ENCODE measurements around the gene PNPLA5.

DNA sequence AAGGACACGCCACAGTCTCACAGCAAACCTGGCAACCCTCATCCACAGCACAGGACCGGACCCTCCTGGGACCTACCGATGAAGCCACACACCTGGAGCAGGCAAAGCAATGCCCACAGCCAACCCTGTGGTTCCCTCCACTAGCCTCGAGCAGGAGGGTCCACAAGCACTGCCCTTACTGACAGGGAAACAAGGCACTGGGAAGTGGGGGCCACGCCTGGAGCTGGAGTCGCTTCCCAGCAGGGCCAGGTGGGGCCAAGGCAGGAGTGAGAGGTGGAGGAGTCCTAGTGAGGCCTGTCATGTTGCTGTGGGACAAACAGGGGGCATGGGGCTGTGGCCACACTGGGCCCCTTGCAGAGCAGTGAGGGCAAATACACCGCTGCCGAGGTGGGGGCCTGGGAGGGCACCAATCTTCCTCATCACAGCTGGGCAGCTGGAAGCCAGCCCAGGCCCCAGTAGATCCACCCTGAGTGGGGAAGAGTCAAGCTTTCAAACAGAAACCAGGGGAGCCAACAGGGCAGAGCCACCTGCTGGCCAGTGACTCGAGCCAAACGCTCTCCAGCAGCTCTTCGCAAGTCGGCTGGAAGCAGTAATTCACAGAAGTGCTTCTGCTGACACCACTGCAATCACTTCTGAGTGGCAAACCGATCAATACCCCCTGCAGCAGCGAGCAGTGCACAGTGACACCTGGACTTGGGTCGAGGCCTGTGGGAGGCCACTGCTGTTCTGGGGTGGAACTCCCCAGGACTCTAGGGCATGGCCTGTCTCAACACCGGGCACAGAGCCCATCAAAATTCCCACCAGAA lies 43.2 kb downstream of the PNPLA5 start:
- TF ChIP-seq, protein P1, sequence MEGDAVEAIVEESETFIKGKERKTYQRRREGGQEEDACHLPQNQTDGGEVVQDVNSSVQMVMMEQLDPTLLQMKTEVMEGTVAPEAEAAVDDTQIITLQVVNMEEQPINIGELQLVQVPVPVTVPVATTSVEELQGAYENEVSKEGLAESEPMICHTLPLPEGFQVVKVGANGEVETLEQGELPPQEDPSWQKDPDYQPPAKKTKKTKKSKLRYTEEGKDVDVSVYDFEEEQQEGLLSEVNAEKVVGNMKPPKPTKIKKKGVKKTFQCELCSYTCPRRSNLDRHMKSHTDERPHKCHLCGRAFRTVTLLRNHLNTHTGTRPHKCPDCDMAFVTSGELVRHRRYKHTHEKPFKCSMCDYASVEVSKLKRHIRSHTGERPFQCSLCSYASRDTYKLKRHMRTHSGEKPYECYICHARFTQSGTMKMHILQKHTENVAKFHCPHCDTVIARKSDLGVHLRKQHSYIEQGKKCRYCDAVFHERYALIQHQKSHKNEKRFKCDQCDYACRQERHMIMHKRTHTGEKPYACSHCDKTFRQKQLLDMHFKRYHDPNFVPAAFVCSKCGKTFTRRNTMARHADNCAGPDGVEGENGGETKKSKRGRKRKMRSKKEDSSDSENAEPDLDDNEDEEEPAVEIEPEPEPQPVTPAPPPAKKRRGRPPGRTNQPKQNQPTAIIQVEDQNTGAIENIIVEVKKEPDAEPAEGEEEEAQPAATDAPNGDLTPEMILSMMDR (IDR thresholded peaks at IDR 0.05), result no peak
- TF ChIP-seq, protein P2, sequence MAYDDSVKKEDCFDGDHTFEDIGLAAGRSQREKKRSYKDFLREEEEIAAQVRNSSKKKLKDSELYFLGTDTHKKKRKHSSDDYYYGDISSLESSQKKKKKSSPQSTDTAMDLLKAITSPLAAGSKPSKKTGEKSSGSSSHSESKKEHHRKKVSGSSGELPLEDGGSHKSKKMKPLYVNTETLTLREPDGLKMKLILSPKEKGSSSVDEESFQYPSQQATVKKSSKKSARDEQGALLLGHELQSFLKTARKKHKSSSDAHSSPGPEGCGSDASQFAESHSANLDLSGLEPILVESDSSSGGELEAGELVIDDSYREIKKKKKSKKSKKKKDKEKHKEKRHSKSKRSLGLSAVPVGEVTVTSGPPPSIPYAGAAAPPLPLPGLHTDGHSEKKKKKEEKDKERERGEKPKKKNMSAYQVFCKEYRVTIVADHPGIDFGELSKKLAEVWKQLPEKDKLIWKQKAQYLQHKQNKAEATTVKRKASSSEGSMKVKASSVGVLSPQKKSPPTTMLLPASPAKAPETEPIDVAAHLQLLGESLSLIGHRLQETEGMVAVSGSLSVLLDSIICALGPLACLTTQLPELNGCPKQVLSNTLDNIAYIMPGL (CRISPR knock-in tag; IDR thresholded peaks at IDR 0.05), result no peak
- TF ChIP-seq, protein P3, sequence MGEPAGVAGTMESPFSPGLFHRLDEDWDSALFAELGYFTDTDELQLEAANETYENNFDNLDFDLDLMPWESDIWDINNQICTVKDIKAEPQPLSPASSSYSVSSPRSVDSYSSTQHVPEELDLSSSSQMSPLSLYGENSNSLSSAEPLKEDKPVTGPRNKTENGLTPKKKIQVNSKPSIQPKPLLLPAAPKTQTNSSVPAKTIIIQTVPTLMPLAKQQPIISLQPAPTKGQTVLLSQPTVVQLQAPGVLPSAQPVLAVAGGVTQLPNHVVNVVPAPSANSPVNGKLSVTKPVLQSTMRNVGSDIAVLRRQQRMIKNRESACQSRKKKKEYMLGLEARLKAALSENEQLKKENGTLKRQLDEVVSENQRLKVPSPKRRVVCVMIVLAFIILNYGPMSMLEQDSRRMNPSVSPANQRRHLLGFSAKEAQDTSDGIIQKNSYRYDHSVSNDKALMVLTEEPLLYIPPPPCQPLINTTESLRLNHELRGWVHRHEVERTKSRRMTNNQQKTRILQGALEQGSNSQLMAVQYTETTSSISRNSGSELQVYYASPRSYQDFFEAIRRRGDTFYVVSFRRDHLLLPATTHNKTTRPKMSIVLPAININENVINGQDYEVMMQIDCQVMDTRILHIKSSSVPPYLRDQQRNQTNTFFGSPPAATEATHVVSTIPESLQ (CRISPR knock-in tag; IDR thresholded peaks at IDR 0.05), result no peak
- TF ChIP-seq NR3C1 (CRISPR knock-in tag; conservative IDR thresholded peaks at IDR 0.05; ENCODE audit: low read depth), result no peak
- no peak for TF ChIP-seq NR1H2 (CRISPR knock-in tag; IDR thresholded peaks at IDR 0.05)
- no peak for TF ChIP-seq KAT7 (CRISPR knock-in tag; IDR thresholded peaks at IDR 0.05; ENCODE audit: borderline replicate concordance)
- no peak for TF ChIP-seq IRF2 (CRISPR knock-in tag; IDR thresholded peaks at IDR 0.05; ENCODE audit: borderline replicate concordance, low read depth)
